Measurements from ENCODE around the gene KCNS1.

Gene KCNS1

DNA sequence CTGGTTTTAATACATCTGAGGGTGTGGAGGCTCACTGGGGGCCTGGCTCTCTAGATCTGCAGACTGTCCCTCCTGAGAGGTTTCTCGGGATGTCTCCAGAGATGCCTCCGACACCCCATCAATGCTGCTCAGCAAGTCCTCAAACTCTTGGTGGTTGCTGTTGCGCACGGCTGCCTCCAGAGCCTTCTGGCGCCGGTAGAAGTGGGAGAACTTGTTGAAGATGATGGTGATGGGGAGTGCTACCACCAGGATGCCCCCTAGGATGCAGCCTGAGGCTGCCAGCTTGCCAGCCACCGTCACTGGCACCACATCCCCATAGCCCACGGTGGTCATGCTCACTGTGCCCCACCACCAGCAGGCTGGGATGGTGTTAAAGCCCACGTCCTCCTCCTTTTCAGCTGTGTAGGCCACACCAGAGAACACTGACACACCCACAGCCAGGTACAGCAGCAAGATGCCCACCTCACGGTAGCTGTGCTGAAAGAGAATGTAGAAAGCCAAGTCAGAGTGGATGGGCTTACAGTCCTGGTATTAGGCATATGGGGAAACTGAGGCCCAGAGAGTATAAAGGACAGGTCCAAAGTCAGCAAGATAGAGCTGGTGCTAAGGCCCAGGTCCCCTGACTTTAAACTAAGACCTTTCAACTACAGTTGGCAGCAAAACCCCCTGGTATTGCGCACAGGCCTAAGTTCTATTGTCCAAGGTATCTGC lies 5.9 kb downstream of the KCNS1 start:
- Mint-ChIP-seq H3K4me3 (no peak overlapping the region), H3K4me1 (peaks cover 10% of the 10 kb centered on the region), H3K9me3 (no peaks in the 10 kb centered on the region), H3K36me3 (peaks cover 22% of the 10 kb centered on the region), H3K27ac (peak overlapping the region; percentile 32)
- no peak for DNase-seq (ENCODE audit: low spot score in 2 of 2)
- no peak for ATAC-seq

- Mint-ChIP-seq H3K36me3 (peaks cover 28% of the 10 kb centered on the region), H3K27ac (peak overlapping the region; percentile 45), H3K4me1 (peaks cover 10% of the 10 kb centered on the region)
Measured at GRCh38 chr20:45094201-45094600, 6.7 kb downstream of the KCNS1 start.

DNA sequence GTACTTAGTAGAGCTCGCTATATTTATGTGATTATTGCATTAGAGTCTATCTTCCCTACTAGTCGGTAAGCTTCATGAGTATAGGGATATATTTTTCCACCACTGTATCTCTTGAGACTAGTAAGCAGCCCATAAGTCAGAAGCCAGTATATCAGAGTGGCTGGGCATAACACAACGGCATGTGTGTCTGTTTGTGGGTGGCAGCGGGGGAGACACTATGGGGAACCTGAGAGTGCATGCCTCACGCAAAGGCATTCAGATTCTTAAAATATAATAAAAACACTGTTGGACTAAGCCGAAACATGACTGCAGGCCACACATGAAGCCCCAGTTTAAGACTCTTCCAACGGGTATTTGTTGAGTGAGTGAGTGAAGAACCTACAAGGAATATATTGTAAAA lies 8.0 kb downstream of the KCNS1 start:
- no peak for DNase-seq (ENCODE audit: low spot score in 2 of 2)
- no peaks in the 10 kb centered on the region for H3K9me3 Mint-ChIP-seq
- peak overlapping the region; percentile 45 for H3K27ac Mint-ChIP-seq
- H3K36me3 Mint-ChIP-seq = peaks cover 36% of the 10 kb centered on the region
- ATAC-seq = no peak
- no peak overlapping the region for H3K4me3 Mint-ChIP-seq
- peaks cover 10% of the 10 kb centered on the region for H3K4me1 Mint-ChIP-seq

More at GRCh38 chr20:45094201-45094600, 6.7 kb downstream of the KCNS1 start:
- Mint-ChIP-seq H3K4me3 (no peak overlapping the region), H3K9me3 (no peaks in the 10 kb centered on the region)
- no peak for ATAC-seq
- DNase-seq (ENCODE audit: low spot score in 2 of 2) = no peak

GRCh38 chr20:45091366-45091765 lies 9.6 kb downstream of the KCNS1 start:
- peaks cover 46% of the 10 kb centered on the region for H3K36me3 Mint-ChIP-seq
- ATAC-seq = no peak
- no peak for DNase-seq (ENCODE audit: low spot score in 2 of 2)
- H3K4me1 Mint-ChIP-seq = peaks cover 4% of the 10 kb centered on the region
- H3K27ac Mint-ChIP-seq = peak overlapping the region; percentile 45
- no peaks in the 10 kb centered on the region for H3K9me3 Mint-ChIP-seq
- H3K4me3 Mint-ChIP-seq = no peak overlapping the region

DNA sequence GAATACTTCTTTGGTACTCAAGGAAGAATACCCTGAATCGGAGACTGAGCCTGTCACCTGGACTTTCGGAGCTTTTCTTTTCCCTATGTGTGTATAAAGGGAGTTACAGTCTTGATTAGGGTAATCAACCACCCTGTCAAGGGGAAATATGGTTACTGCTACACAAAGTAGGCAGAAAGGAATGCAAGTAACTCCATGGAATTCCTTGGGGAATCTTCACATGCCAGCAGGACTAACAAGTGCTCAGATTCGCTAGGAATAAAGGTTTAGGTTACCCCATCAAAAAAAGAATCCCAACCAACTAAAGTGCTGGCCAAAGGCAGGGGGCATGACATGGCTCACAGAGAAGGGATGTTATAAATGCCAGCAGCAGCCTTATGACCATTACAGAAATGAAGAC lies 10.4 kb downstream of the KCNS1 start:
- Mint-ChIP-seq H3K36me3 (peaks cover 53% of the 10 kb centered on the region), H3K4me1 (peaks cover 6% of the 10 kb centered on the region), H3K4me3 (no peak overlapping the region), H3K9me3 (no peaks in the 10 kb centered on the region), H3K27ac (peak overlapping the region; percentile 26)
- DNase-seq (ENCODE audit: low spot score in 2 of 2) (no peak), ATAC-seq (no peak)

GRCh38 chr20:45088247-45088646 lies 12.7 kb downstream of the KCNS1 start:
- DNase-seq (ENCODE audit: low spot score in 2 of 2) = no peak
- Mint-ChIP-seq H3K4me3 (no peak overlapping the region), H3K4me1 (peaks cover 6% of the 10 kb centered on the region), H3K27ac (peak overlapping the region; percentile 78), H3K36me3 (peaks cover 71% of the 10 kb centered on the region), H3K9me3 (no peaks in the 10 kb centered on the region)
- ATAC-seq = no peak

DNA sequence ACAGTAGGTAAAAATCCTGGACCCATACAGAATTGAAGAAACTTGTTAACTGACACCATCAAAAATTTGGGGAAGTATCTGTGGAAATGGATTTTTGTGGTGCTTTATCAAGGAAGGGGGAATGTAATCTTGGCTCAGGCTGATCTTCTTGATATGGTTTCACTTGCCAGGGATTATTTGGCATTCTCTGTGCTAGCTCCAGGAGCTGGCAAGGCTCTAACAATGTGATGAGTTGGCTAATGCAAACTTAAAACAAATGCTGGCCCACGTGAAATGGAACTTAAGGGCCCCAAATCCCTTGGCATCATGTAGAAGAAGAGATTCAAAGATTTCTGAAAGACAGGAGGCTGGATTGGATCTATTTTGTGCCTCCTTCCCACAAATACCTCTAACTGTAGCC lies 13.1 kb downstream of the KCNS1 start:
- Mint-ChIP-seq H3K4me3 (no peak overlapping the region), H3K36me3 (peaks cover 75% of the 10 kb centered on the region), H3K4me1 (peaks cover 6% of the 10 kb centered on the region), H3K27ac (peak overlapping the region; percentile 78), H3K9me3 (no peaks in the 10 kb centered on the region)
- DNase-seq (ENCODE audit: low spot score in 2 of 2) (no peak), ATAC-seq (no peak)

DNA sequence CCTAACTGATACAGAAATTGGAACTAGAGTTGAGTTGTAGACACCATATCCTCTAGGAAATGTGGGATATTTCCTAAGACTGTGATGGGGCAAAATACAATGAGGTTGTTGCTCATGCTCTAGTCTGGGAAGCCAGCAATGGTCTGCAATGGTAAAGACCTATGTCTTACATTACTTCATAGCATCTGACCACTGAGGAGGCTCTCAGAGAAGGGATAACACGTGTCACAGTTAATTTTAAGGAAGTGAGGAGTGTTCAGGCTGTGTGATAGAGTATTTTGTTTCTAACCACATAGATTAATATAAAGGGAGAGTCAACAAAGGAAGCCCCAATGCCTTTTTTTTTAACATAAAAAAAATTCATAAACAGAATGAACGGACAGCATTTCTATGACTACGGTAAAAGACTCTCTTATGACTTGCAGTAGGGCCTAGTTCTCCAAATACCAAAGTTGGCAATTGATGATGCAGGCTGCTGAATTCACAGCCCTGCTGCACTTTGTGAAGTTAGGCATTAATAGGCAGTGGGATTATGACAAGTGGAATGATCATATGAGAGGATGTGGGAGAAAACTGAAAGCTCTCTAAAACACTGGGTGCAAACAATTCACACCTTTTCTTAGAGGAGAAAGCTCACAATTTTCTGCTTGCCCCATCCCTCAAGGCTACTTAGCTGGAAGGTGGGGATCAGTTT lies 13.7 kb downstream of the KCNS1 start:
- H3K4me1 Mint-ChIP-seq = peaks cover 6% of the 10 kb centered on the region
- H3K27ac Mint-ChIP-seq = peak overlapping the region; percentile 78
- ATAC-seq = no peak
- no peak overlapping the region for H3K4me3 Mint-ChIP-seq
- H3K36me3 Mint-ChIP-seq = peaks cover 81% of the 10 kb centered on the region
- no peaks in the 10 kb centered on the region for H3K9me3 Mint-ChIP-seq
- no peak for DNase-seq (ENCODE audit: low spot score in 2 of 2)

- Mint-ChIP-seq H3K27ac (peak overlapping the region; percentile 78), H3K9me3 (peaks cover 4% of the 10 kb centered on the region), H3K36me3 (peaks cover 86% of the 10 kb centered on the region), H3K4me1 (peaks cover 6% of the 10 kb centered on the region), H3K4me3 (no peak overlapping the region)
- no peak for DNase-seq (ENCODE audit: low spot score in 2 of 2)
- ATAC-seq = no peak
Measured at GRCh38 chr20:45085867-45086266, 15.1 kb downstream of the KCNS1 start.

- ATAC-seq = no peak
- H3K27ac Mint-ChIP-seq = peak overlapping the region; percentile 78
Measured at GRCh38 chr20:45085289-45085688, 15.6 kb downstream of the KCNS1 start.

GRCh38 chr20:45083127-45083526 lies 17.8 kb downstream of the KCNS1 start:
- no peak for DNase-seq (ENCODE audit: low spot score in 2 of 2)
- peaks cover 12% of the 10 kb centered on the region for H3K4me1 Mint-ChIP-seq
- H3K4me3 Mint-ChIP-seq = no peak overlapping the region
- peaks cover 4% of the 10 kb centered on the region for H3K9me3 Mint-ChIP-seq
- H3K27ac Mint-ChIP-seq = peak overlapping the region; percentile 78
- no peak for ATAC-seq
- H3K36me3 Mint-ChIP-seq = peaks cover 93% of the 10 kb centered on the region

More at GRCh38 chr20:45085289-45085688, 15.6 kb downstream of the KCNS1 start:
- Mint-ChIP-seq H3K36me3 (peaks cover 86% of the 10 kb centered on the region), H3K9me3 (peaks cover 4% of the 10 kb centered on the region), H3K4me1 (peaks cover 6% of the 10 kb centered on the region), H3K4me3 (no peak overlapping the region)
- no peak for DNase-seq (ENCODE audit: low spot score in 2 of 2)

DNA sequence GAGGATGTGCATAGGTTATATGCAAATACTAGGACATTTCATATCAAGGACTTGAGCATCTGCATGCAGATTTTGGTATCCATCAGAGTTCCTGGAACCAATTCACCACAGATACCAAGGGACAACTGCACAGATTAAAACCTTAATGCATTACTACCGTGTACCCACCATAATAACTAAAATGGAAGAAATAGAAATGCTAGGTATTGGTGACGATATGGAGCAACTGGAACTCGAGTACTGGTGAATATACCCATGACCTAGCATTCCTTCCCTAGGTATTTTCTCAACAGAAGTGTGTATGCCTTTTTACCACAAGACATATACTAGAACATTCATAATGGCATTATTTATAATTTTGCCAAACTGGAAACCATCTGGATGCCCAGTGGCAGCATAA lies 18.5 kb downstream of the KCNS1 start:
- DNase-seq (ENCODE audit: low spot score in 2 of 2) (no peak), ATAC-seq (no peak)
- no peak overlapping the region for H3K4me3 Mint-ChIP-seq
- H3K4me1 Mint-ChIP-seq = peaks cover 12% of the 10 kb centered on the region
- H3K9me3 Mint-ChIP-seq = peaks cover 4% of the 10 kb centered on the region
- H3K27ac Mint-ChIP-seq = peak overlapping the region; percentile 78
- H3K36me3 Mint-ChIP-seq = peaks cover 94% of the 10 kb centered on the region

DNA sequence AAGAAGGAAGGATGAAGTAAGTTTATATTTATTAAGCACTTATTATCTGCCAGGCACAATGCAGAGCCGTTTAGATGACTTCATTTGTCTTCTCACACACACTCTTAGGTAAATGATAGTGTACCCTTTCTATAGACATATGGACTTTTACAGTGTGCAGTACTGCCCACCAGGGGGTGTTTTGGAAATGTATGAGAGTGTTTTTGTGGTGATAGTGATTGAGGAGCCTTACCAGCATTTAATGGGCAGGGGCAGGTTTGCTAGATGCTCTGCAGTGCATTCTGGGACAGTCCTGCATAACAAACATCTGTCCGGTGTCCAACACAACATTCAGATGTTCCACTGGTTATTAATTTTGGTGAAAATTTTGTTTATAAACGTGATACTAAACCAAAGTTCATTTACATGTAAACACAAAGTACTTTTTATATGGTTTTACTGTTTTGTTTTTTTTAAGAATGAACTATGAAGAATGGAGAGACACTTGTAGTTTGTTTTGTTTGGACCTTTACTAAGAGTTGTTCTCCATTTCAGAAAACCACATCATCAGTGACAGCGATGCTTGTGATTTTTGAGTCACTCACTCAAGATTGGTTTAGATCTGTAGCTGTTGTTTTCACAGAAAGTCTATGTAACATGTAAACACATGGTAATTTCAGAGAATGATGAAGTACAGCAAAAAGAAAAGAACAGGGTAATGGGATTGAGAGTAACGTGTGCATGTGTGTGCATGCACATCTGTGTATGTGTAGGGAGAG lies 19.9 kb downstream of the KCNS1 start:
- Mint-ChIP-seq H3K36me3 (peaks cover 96% of the 10 kb centered on the region), H3K4me3 (no peak overlapping the region), H3K4me1 (peaks cover 6% of the 10 kb centered on the region), H3K9me3 (peaks cover 4% of the 10 kb centered on the region), H3K27ac (peak overlapping the region; percentile 26)
- DNase-seq (ENCODE audit: low spot score in 2 of 2) (no peak), ATAC-seq (no peak)

- Mint-ChIP-seq H3K27ac (no peak overlapping the region), H3K4me3 (no peak overlapping the region), H3K36me3 (peaks cover 95% of the 10 kb centered on the region), H3K9me3 (peaks cover 4% of the 10 kb centered on the region), H3K4me1 (peaks cover 16% of the 10 kb centered on the region)
- ATAC-seq = no peak
- no peak for DNase-seq (ENCODE audit: low spot score in 2 of 2)
Measured at GRCh38 chr20:45077559-45077958, 23.4 kb downstream of the KCNS1 start.

GRCh38 chr20:45073221-45073620 lies 27.7 kb downstream of the KCNS1 start:
- DNase-seq (ENCODE audit: low spot score in 2 of 2) (no peak), ATAC-seq (no peak)
- peaks cover 92% of the 10 kb centered on the region for H3K36me3 Mint-ChIP-seq
- H3K27ac Mint-ChIP-seq = peak overlapping the region; percentile 85
- H3K9me3 Mint-ChIP-seq = no peaks in the 10 kb centered on the region
- H3K4me1 Mint-ChIP-seq = peaks cover 41% of the 10 kb centered on the region
- no peak overlapping the region for H3K4me3 Mint-ChIP-seq

Data from stimulated activated effector memory CD8-positive, alpha-beta T cell treated with anti-CD3 and anti-CD28 coated beads, Interleukin-12 subunit alpha, Interleukin-12 subunit beta, amount 100 ng/mL, for 72 hours (primary cell).